Liver (tissue), 9 donors: ENCODE measurements around the gene HOXA3. TPM values are rescaled to one million over a fixed set of nuclear protein-coding genes. Genes with fewer than 3 reads are reported as not detected.

Experiments
- DNase-seq: peaks from one replicate; pipeline ENCODE4 v3.0.0-alpha.2; 2017; ENCODE audit warnings: low spot score
- H3K27ac ChIP-seq, 2 donors: one replicate each; pipeline ENCODE4 v1.7.0; 2013; ENCODE audit warnings: inconsistent platforms in 2 of 2, low read length in 2 of 2, control low read depth in 1 of 2, low read depth in 1 of 2, mild to moderate bottlenecking in 1 of 2
- H3K27me3 ChIP-seq, 4 donors: one replicate each; pipeline versions ENCODE4 v1.6.1 to v1.7.0; 2013; ENCODE audit warnings: low read length in 3 of 4, inconsistent platforms in 1 of 4, mild to moderate bottlenecking in 1 of 4, moderate library complexity in 1 of 4; ENCODE audit not compliant: control insufficient read depth in 4 of 4, insufficient read depth in 4 of 4
- H3K36me3 ChIP-seq, 4 donors: one replicate each; pipeline versions ENCODE4 v1.6.1 to v1.7.0; 2013; ENCODE audit warnings: low read length in 3 of 4, mild to moderate bottlenecking in 3 of 4, low read depth in 1 of 4, moderate library complexity in 1 of 4; ENCODE audit not compliant: control insufficient read depth in 4 of 4, insufficient read depth in 3 of 4
- H3K4me1 ChIP-seq, 4 donors: one replicate each; pipeline versions ENCODE4 v1.6.1 to v1.7.0; 2013; ENCODE audit warnings: low read length in 3 of 4, mild to moderate bottlenecking in 3 of 4, moderate library complexity in 1 of 4; ENCODE audit not compliant: control insufficient read depth in 4 of 4, insufficient read depth in 4 of 4
- H3K4me3 ChIP-seq, 3 donors: one replicate each; pipeline versions ENCODE4 v1.6.1 to v1.7.0; 2013; ENCODE audit warnings: low read length in 3 of 3, control low read depth in 1 of 3, low read depth in 1 of 3, mild to moderate bottlenecking in 1 of 3
- H3K9ac ChIP-seq, 2 donors: one replicate each; pipeline ENCODE4 v1.7.0; 2013; ENCODE audit warnings: low read length in 2 of 2, mild to moderate bottlenecking in 2 of 2, moderate library complexity in 2 of 2, control low read depth in 1 of 2, low read depth in 1 of 2
- H3K9me3 ChIP-seq, 4 donors: one replicate each; pipeline versions ENCODE4 v1.6.1 to v1.7.0; 2013; ENCODE audit warnings: low read length in 3 of 4; ENCODE audit not compliant: control insufficient read depth in 4 of 4
- EGR1 ChIP-seq, 2 donors: IDR thresholded peaks; 2 replicates each; pipeline ENCODE4 v1.6.1; 2016 to 2018; ENCODE audit warnings: antibody characterized with exemption in 2 of 2, low read depth in 2 of 2
- FOXA1 ChIP-seq: IDR thresholded peaks from 2 replicates; pipeline ENCODE4 v1.6.1; 2016; ENCODE audit warnings: antibody characterized with exemption
- FOXA2 ChIP-seq: IDR thresholded peaks from 2 replicates; pipeline ENCODE4 v1.6.1; 2016; ENCODE audit warnings: antibody characterized with exemption
- GABPA ChIP-seq, 2 donors: IDR thresholded peaks in 1 of 2; conservative IDR thresholded peaks in 1 of 2; 2 replicates each; pipeline ENCODE4 v1.6.1; 2016; ENCODE audit warnings: antibody characterized with exemption in 2 of 2, mild to moderate bottlenecking in 1 of 2, moderate library complexity in 1 of 2
- HNF4A ChIP-seq, 2 donors: conservative IDR thresholded peaks; 2 replicates each; pipeline ENCODE4 v1.6.1; 2016; ENCODE audit warnings: antibody characterized with exemption in 2 of 2, mild to moderate bottlenecking in 2 of 2
- JUND ChIP-seq, 2 donors: IDR thresholded peaks; 2 replicates each; pipeline ENCODE4 v1.6.1; 2016; ENCODE audit warnings: antibody characterized with exemption in 2 of 2
- NR2F2 ChIP-seq: IDR thresholded peaks from 2 replicates; pipeline ENCODE4 v1.6.1; 2016; ENCODE audit warnings: antibody characterized with exemption
- RAD21 ChIP-seq, 2 donors: IDR thresholded peaks; 2 replicates each; pipeline ENCODE4 v1.6.1; 2016; ENCODE audit warnings: antibody characterized with exemption in 2 of 2, mild to moderate bottlenecking in 2 of 2
- RXRA ChIP-seq, 2 donors: IDR thresholded peaks; 2 replicates each; pipeline ENCODE4 v1.6.1; 2017 to 2018; ENCODE audit warnings: antibody characterized with exemption in 2 of 2, mild to moderate bottlenecking in 1 of 2
- SP1 ChIP-seq: IDR thresholded peaks from 2 replicates; pipeline ENCODE4 v1.6.1; 2018; ENCODE audit warnings: antibody characterized with exemption, mild to moderate bottlenecking
- TAF1 ChIP-seq: conservative IDR thresholded peaks from 2 replicates; pipeline ENCODE4 v1.6.1; 2016; ENCODE audit warnings: antibody characterized with exemption, mild to moderate bottlenecking
- YY1 ChIP-seq: IDR thresholded peaks from 2 replicates; pipeline ENCODE4 v1.6.1; 2016; ENCODE audit warnings: antibody characterized with exemption, mild to moderate bottlenecking
- ZBTB33 ChIP-seq: IDR thresholded peaks from 2 replicates; pipeline ENCODE4 v1.6.1; 2016; ENCODE audit warnings: antibody characterized with exemption
- WGBS: extraction: QIAGEN DNeasy Blood & Tissue Kit; methylation state at CpG from one replicate; pipeline ENCODE4 v1.1.7; 2013; 5-methylcytosine and 5-hydroxymethylcytosine counted together
- polyA plus RNA-seq, 2 donors: library from polyadenylated mRNA; stranded (reverse) in 1 of 2; unstranded in 1 of 2; fragments of 200-250 nt in 1 of 2; fragments of >200 nt in 1 of 2; fragmentation: Nextera tagmentation in 1 of 2; extraction: Ambion mirVana in 1 of 2; gene quantifications; one replicate each; pipeline versions ENCODE4 v1.2.1 to v1.2.3, GENCODE V29; 2013 to 2015
- total RNA-seq, 2 donors: library from RNA; depleted of rRNA; stranded (reverse); fragments of >200 nt; gene quantifications; one replicate each; pipeline ENCODE4 v1.2.3, GENCODE V29; 2014
- TF ChIP-seq, protein P1 (sequence below): IDR thresholded peaks from 2 replicates; pipeline ENCODE4 v1.6.1; 2016; ENCODE audit warnings: antibody characterized with exemption, mild to moderate bottlenecking
- TF ChIP-seq, protein P2 (sequence below): IDR thresholded peaks from 2 replicates; pipeline ENCODE4 v1.6.1; 2016; ENCODE audit warnings: antibody characterized with exemption
- TF ChIP-seq, protein P3 (sequence below): fragments of 150-350 bp; IDR thresholded peaks from 2 replicates; pipeline ENCODE4 v1.5.1; 2017; ENCODE audit warnings: improper control_type of control experiment, low read depth, low read length; ENCODE audit not compliant: missing input control
- donor health status: healthy.
- donor health status: healthy.
- donor health status: healthy.
- donor health status: healthy.
- donor health status: healthy.

HOXA3 gene
- total and polyA plus RNA-seq, 4 donors = 0.11 to 0.28 (median 0.20) TPM

- Histone ChIP-seq H3K4me1 (peaks cover 9 to 19% (median 19%) of the 10 kb centered on the region in 4 donors), H3K36me3 (no peaks in the 10 kb centered on the region), H3K27ac (no peak overlapping the region), H3K27me3 (peaks cover 17 to 68% (median 26%) of the 10 kb centered on the region in 4 donors), H3K4me3 (no peak overlapping the region), H3K9me3 (peaks cover 0 to 2% (median 0%) of the 10 kb centered on the region in 4 donors), H3K9ac (no peak overlapping the region)
- no peak for DNase-seq
- WGBS = 27% methylated on average over 40 of the region's 40 CpGs
- TF ChIP-seq HNF4A (conservative IDR thresholded peaks at IDR 0.05) (no peak), SP1 (no peak), ZBTB33 (no peak), JUND (IDR thresholded peaks at IDR 0.05) (no peak), TAF1 (no peak), RAD21 (IDR thresholded peaks at IDR 0.05) (no peak), EGR1 (IDR thresholded peaks at IDR 0.05; ENCODE audit: low read depth in 2 of 2) (no peak), YY1 (no peak)
- TF ChIP-seq, protein P1, sequence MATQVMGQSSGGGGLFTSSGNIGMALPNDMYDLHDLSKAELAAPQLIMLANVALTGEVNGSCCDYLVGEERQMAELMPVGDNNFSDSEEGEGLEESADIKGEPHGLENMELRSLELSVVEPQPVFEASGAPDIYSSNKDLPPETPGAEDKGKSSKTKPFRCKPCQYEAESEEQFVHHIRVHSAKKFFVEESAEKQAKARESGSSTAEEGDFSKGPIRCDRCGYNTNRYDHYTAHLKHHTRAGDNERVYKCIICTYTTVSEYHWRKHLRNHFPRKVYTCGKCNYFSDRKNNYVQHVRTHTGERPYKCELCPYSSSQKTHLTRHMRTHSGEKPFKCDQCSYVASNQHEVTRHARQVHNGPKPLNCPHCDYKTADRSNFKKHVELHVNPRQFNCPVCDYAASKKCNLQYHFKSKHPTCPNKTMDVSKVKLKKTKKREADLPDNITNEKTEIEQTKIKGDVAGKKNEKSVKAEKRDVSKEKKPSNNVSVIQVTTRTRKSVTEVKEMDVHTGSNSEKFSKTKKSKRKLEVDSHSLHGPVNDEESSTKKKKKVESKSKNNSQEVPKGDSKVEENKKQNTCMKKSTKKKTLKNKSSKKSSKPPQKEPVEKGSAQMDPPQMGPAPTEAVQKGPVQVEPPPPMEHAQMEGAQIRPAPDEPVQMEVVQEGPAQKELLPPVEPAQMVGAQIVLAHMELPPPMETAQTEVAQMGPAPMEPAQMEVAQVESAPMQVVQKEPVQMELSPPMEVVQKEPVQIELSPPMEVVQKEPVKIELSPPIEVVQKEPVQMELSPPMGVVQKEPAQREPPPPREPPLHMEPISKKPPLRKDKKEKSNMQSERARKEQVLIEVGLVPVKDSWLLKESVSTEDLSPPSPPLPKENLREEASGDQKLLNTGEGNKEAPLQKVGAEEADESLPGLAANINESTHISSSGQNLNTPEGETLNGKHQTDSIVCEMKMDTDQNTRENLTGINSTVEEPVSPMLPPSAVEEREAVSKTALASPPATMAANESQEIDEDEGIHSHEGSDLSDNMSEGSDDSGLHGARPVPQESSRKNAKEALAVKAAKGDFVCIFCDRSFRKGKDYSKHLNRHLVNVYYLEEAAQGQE = no peak
- TF ChIP-seq, protein P2, sequence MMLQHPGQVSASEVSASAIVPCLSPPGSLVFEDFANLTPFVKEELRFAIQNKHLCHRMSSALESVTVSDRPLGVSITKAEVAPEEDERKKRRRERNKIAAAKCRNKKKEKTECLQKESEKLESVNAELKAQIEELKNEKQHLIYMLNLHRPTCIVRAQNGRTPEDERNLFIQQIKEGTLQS = no peak
- TF ChIP-seq, protein P3, sequence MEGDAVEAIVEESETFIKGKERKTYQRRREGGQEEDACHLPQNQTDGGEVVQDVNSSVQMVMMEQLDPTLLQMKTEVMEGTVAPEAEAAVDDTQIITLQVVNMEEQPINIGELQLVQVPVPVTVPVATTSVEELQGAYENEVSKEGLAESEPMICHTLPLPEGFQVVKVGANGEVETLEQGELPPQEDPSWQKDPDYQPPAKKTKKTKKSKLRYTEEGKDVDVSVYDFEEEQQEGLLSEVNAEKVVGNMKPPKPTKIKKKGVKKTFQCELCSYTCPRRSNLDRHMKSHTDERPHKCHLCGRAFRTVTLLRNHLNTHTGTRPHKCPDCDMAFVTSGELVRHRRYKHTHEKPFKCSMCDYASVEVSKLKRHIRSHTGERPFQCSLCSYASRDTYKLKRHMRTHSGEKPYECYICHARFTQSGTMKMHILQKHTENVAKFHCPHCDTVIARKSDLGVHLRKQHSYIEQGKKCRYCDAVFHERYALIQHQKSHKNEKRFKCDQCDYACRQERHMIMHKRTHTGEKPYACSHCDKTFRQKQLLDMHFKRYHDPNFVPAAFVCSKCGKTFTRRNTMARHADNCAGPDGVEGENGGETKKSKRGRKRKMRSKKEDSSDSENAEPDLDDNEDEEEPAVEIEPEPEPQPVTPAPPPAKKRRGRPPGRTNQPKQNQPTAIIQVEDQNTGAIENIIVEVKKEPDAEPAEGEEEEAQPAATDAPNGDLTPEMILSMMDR = no peak
Observed at GRCh38 chr7:27175626-27176523, 23.5 kb upstream of the HOXA3 start.

GRCh38 chr7:27174874-27175625 is 22.7 kb upstream of the HOXA3 start:
- Histone ChIP-seq H3K4me1 (peaks cover 9 to 19% (median 19%) of the 10 kb centered on the region in 4 donors), H3K4me3 (no peak overlapping the region), H3K27me3 (peaks cover 17 to 67% (median 27%) of the 10 kb centered on the region in 4 donors), H3K36me3 (no peaks in the 10 kb centered on the region), H3K9me3 (peaks cover 0 to 2% (median 0%) of the 10 kb centered on the region in 4 donors), H3K9ac (no peak overlapping the region), H3K27ac (no peak overlapping the region)
- WGBS = 30% methylated on average over 12 of the region's 12 CpGs
- DNase-seq = no peak
- no peak for TF ChIP-seq TAF1
- no peak for TF ChIP-seq RXRA (IDR thresholded peaks at IDR 0.05)
- TF ChIP-seq FOXA2 = no peak
- TF ChIP-seq GABPA (IDR thresholded peaks at IDR 0.05 in 1 of 2, conservative IDR thresholded peaks at IDR 0.05 in 1 of 2) = no peak
- TF ChIP-seq, protein P2 = no peak
- TF ChIP-seq, protein P3 = no peak
- TF ChIP-seq NR2F2 = no peak
- no peak for TF ChIP-seq FOXA1
- no peak for TF ChIP-seq RAD21 (IDR thresholded peaks at IDR 0.05)
